LoVo (cell line): ENCODE measurements around the gene NTN5.
"Not testable (repeated sequence)": the region's sequence is repeated elsewhere in the genome, so short reads cannot be mapped to it uniquely, and the experiment has no call there.

Experiments used
- DNase-seq: peaks from one replicate; pipeline ENCODE4 v3.0.0-alpha.2; 2016; ENCODE audit warnings: low spot score

The NTN5 gene

DNA sequence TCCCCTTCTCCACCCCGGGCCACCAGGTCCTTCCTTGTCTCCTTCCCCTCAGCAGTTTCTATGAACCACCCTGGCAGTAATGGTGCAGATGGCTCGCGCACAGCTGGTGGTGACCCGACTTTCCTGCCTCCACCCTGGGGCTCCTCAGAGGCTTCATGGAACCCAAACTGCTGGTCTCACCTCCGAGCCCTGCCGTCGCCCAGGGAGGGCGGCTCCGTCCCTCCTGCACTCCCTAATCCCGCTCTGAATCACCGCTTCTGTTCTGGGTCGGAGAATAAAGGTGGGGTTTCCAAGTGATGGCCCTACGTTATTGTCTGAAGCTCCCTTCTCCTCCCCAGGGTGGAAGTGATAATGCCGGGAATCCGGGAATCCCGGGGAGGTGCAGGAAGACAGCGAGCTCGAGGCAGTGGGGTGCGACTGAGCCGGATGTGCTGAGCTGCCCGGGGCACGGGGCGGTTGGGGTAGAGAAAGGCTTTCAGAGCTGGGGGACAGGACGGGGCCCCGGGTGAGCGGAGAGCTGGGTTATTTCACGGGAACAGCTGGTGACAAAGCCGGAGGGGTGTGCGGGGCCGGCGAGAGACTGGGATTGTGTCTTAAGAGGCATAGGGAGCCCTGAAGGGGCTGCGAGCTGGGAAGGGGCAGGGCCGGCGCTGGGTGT is 23.7 kb upstream of the NTN5 start:
- DNase-seq: peak; percentile 31

DNA sequence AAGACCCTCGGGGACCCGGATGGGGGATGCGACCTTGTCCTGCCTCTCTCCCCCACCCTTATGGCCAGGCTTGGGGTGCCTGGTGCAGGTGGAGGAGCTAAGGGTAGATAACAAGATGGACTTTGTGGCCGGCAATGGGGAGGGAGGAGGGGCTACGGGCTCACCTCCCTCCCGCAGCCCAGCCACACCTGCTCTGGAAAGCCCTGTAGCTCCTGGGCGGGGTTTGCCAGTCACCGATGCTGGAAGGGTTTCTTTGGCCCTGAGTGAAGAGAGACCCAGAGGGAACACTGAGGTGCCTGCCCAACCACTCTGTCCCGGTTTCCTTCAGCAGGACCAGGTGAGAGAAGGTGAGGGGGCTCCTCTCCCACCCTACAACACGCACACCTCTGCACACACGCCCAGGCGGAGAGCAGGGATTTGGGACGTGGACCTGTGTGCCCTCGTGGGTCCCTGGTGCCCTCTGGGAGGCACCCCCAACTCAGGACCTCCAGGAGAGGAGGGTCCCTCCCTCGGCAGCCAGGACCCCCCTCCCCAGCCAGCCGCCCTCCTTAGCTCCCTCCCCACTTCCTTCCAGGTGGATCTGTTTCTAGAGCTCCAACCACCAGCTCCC is 23.0 kb upstream of the NTN5 start, which contains the start of gene FUT2:
FUT2 (plus strand) TSS at position 229 of the 610 bp plus-strand sequence. CDS start 6,986 bp downstream, outside the sequence.
- DNase-seq: peak; percentile 69

DNA sequence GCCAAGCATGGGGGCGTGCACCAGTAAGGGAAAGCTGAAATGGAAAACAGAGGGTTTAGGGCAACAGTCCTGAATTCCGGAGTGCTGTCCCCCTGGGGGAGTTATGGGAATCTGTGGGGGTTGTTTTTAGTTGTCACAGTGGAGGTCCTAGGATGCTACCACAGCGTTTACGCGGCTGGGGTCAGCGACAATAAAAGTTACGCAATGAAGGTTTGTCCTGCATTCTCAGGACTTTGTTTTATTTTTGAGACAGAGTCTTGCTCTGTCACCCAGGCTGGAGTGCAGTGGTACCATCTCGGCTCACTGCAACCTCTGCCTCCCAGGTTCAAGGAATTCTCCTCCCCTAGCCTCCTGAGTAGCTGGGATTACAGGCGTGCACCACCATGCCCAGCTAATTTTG is 20.8 kb upstream of the NTN5 start:
- DNase-seq: not testable (repeated sequence)

DNA sequence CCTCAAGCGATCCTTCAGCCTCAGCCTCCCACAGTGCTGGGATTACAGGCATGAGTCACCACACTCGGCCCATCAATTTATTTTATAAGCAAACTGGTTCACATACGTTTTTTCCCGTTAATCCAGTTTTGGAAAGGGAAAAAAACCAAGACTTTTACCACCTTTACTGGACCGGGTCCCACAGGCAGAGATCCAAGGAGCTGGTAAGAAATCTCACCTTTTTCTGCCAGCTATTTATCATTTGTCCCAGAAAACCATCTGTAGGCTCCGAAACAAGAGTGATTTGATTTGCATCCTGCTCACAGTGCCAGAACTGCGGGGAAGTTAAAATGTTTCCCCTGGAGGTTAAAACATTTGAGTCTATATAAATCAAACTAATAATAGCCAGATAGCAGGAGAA is 16.6 kb upstream of the NTN5 start:
- no peak for DNase-seq

DNA sequence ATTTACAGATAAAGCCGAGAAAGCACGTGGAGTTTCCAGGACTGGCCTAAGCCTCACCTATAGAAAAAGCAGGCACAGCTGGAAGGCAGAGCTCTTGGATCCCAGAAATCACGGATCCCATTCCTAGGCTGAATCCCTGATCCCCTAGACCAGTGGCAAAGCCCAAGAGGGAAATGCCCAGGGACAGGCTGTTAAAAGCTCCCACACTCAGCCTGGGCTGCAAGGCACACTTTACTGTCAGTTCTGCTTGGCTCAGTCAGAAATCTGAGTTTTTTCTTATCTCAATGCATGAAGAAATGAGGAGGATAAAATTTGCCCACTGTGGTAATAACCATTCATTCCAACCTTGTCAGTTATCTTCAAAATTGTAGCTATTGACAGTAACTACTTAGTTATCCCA is 15.0 kb upstream of the NTN5 start:
- no peak for DNase-seq

DNA sequence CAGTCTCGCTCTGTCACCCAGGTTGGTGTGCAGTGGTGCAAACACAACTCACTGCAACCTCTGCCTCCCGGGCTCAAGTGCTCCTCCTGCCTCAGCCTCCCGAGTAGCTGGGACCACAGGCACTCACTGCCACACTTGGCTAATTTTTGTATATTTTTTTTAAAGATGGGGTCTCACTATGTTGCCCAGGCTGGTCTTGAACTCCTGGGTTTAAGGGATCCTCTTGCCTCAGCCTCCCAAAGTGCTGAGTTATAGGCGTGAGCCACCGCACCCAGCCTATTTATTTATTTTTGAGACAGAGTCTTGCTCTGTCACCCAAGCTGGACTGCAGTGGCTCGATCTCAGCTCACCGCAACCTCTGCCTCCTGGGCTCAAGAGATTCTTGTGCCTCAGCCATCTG is 13.8 kb upstream of the NTN5 start:
- not testable (repeated sequence) for DNase-seq

DNA sequence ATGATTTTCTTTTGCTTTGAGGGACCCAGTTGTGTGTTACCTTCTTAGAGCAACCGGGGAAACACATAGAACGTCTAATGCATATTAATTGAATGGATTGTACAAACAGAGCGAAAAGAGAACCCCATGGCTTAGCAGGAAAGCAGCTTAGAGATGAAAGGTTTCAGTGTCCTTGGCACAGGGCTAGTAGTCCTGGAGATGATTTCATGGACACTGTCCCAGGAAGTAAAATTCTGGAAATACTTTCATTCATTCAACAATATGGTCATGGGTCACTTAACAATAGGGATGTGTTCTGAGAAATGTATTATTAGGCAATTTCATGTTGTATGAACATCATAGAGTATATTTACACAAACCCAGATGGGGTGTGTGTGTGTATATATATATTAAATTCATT is 13.3 kb upstream of the NTN5 start:
- DNase-seq: no peak

DNA sequence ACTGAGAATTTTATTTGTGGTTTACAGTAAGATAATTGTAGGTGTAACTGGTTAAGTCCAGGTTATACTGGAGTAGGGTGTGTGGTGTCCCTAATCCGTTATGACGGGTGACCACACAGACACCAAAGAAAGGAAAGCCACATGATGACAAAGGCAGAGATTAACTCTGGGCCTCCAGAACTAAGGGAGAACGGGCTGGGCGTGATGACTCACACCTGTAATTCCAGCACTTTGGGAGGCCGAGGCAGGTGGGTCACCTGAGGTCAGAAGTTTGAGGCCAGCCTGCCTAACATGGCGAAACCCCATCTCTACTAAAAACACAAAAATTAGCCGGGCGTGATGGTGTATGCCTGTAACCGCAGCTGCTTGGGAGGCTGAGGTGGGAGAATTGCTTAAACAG is 12.8 kb upstream of the NTN5 start:
- DNase-seq: peak; percentile 64

DNA sequence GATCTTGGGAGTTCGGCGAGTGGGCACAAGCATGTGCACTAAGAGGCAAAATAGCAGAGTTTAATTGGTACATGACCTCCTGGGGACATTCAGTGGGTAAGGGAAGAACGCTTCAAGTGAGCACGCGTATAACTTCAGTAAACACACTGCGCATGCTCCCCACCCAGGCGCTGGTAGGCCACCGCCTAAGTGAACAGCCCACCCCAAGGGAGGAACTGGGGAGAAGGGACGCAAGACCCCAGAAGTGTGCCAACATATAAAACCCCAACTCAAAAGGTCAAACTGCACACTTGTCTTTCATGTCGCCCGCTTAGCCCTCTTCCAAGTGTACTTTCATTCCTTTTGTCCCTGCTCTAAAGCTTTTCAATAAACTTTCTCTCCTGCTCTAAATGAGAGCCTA is 10.5 kb upstream of the NTN5 start:
- DNase-seq: no peak

DNA sequence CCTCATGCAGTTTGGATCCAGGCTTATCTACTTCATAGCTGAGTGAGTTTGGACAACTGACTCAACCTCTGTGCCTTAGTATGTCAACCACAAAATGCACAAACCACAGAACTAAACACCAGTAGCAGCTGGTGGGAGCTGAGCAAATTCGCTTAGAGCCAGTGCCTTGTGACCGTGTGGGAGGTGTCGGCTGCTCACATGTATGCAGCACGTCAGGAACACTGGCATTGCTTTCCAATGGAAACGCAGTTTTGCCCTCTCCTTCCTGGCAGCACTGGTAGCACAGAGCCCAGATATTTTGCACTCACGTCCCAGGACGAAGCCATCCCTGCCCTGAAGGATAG is 8.3 kb upstream of the NTN5 start:
- DNase-seq: no peak

DNA sequence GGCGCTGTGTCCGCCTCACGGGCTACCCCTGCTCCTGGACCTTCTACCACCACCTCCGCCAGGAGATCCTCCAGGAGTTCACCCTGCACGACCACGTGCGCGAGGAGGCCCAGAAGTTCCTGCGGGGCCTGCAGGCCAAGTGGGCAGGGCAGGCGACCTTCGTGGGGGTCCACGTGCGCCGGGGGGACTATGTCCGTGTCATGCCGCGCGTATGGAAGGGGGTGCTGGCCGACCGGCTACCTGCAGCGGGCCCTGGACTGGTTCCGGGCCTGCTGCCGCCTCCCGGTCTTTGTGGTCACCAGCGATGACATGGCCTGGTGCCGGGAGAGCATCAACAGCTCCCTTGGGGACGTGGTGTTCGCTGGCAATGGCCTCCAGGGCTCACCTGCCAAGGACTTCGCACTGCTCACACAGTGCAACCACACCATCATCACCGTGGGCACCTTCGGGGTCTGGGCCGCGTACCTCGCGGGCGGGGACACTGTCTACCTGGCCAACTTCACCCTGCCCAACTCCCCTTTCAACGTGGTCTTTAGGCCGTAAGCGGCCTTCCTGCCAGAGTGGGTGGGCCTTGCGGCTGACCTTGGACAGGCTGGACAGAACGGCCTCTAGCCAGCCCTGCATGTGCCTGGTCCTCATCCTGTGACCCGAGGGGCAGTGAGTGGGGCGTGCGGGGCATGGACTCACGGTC is 7.8 kb upstream of the NTN5 start:
- no peak for DNase-seq

DNA sequence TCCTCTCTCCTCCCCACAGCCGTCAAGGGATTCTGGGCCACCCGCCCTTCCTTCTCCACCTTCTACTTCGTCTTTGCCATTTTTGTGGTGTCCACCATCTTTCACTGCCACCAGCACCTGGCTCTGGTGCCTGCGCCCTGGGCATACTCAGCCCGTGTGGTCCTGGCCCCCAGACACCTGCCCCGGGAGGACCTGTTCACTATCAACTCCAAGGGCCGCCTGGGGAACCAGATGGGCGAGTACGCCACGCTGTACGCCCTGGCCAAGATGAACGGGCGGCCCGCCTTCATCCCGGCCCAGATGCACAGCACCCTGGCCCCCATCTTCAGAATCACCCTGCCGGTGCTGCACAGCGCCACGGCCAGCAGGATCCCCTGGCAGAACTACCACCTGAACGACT is 7.2 kb upstream of the NTN5 start:
- DNase-seq: not testable (repeated sequence)

DNA sequence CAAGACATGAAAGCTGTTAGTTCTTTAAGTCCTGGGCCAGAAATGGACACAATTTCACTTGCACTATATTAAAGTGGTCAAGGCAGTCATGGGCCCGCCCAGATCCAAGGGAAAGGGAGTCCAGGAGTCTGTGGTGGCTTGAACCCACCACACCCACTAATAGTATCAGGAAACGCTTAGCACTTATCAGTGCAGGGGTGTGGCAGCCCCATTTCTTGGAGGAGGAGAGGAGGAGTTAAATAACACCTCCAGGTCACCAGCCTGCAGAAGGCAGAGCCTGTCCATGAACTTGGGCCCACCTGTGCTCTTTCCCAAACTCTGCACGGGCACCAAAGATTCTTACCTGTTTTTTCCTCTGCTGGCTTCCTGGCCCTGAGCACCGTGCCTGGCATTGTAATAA is 5.4 kb upstream of the NTN5 start:
- DNase-seq: peak; percentile 56

DNA sequence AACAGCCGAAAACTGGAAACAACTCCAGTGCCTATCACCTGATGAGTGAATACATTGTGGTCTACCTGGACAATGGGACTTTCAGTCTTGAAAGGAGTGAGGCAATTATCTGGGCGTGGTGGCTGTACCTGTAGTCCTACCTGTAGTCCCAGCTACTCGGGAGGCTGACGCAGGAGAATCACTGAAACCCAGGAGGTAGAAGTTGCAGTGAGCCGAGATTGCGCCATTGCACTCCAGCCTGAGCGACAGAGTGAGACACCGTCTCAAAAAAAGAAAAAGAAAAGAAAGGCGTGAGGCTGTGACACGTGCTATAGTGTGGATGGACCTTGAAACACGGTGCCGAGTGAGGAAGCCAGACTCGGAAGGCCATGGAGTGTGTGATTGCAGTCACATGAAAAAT is 4.1 kb upstream of the NTN5 start:
- DNase-seq: no peak

DNA sequence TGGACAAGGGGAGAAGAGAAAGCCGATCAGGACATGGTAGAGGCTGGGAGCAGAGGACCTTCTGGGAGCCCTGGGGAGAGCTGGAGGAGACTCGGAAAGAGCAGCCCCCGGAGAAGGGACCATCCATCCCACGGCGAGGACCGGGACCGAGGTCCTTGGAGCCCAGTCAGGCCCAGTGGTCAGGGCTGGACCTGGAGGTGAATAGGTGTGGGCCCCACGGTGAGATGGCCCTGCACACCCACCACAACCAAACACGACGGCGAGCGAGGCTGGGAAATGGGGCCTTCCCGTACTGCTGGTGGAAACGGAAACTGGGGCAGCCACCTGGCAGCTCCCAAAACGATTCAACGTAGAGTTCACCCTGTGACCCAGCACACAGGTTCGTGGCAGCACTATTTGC is 3.7 kb upstream of the NTN5 start:
- DNase-seq: no peak

DNA sequence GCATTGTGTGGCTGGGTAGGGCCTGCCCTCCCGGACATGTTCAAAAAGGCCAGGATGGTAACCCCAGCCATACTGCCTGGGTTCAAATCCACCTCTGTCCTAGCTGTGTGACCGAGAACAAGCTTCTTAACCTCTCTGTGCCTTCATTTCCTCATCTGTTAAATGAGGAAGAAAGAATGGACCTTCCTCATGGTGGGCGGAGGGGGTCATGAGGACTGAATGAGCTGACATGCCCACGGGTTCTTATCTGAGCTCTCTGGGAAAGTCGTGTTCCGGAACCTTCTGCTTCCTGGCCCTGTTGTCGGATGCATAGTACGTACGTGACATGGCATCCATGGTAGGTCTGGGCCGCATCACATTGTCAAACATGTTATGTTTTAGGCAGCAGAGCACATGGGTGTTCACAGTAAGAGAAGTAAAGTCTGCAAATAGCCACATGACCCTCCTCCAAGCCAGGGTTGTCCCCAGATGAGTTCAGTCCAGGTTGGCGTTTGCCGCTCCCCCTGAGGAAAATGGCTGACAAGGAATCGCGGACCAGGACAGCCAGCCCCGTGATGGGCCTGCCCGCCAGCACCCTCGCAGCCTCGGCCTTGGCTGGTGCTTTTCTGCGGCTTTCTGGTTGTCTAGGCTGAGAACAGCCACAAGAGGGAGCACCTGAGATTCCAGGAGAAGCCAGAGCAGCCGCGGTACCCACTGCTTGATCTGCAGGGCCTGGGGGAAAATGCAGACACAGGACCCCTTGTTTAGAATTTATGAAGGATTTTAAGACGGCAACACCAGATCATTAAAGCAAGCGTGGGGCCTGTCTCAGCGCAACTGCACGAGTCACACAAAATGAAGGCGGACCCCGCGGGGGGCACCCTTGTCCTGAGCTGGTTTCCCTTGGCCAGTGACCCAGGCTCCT is 2.4 kb upstream of the NTN5 start:
- peak; percentile 77 for DNase-seq

DNA sequence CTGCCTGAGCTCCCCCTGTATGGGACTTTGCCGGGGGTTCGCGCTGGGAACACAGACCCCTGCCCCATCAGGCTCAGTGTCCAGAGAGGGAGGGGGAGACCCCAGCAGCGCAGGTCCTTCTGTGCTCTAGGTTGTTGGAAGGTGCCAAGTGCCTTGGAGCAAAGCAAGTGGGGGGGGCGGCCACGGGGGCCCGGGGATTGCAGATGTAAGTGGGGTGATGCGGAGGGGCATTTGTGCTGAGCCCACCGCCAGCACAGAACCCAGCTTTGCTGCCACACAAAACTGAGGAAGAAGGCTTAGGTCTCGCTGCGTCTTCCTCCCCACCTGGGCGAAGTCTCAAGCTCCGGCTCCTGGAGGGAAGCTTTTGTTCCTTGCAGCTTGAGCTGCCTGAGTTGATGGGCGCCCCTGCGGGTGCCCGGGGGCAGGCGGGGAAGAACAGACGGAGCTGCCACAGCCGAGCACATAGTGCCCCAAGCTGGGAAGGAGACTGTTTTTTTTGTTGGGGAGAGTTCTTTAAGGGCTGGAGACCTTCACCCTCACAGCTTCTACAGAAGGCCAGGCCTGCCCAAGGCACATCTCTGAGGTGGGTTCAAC is 1.5 kb upstream of the NTN5 start:
- no peak for DNase-seq

DNA sequence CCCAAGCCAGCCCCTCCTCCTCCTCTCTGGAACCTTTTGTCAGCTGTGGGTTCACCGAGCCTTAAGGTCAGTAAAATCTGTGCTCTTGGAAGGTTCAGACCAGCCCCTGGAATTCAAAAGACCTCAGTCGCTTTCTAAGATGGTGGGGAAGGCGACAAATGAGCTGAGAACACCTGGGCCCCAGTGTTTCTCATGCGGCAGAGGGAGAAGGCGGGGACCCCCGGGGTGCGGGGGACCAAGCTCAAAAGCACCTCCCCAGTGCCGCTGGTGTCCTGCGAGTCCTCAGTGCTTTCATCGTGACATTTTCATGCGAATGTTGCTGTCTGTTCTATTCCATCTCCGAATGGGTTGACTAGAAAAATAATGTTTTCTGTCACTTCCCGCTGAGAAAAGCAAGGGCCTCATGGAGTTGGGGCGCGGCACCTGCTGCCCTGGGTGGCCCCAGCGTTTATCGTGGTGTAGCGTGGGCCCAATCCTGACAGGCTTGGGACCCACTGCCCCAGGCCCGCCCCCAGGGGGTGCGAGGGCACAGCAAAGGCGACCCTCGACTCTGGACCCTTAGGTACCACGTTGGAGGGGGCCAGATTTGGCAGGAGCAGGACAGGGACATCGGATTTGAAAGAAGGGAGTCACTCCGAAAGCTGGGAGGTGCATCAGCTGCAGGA is 751 bp upstream of the NTN5 start:
- DNase-seq: no peak

DNA sequence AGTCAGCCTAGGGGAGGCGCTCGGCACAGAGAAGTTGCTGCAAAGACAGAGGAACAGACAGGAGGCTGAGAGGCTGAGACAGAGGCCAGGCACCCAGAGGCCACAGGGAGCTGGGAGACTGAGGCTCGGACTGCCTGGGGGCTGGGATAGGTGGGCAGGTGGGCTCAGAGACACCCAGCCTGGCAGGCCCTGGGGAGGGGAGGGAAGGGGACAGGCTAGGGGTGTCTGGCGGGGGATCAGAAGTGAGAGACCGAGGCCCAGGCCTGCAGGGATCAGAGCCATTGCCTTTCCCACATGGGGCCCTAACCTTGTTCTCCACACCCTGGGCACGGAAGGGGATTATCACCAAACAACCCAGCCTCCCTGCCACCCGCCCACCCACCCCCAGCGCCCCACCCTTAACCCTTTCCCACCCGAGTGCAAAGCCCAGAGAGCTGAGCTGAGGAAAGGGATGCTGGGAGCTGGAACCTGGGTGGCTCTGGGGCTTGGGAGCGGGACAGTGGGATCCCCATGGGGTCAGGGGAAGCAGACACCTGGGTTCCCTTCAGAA is 1.3 kb downstream of the NTN5 start:
- no peak for DNase-seq

DNA sequence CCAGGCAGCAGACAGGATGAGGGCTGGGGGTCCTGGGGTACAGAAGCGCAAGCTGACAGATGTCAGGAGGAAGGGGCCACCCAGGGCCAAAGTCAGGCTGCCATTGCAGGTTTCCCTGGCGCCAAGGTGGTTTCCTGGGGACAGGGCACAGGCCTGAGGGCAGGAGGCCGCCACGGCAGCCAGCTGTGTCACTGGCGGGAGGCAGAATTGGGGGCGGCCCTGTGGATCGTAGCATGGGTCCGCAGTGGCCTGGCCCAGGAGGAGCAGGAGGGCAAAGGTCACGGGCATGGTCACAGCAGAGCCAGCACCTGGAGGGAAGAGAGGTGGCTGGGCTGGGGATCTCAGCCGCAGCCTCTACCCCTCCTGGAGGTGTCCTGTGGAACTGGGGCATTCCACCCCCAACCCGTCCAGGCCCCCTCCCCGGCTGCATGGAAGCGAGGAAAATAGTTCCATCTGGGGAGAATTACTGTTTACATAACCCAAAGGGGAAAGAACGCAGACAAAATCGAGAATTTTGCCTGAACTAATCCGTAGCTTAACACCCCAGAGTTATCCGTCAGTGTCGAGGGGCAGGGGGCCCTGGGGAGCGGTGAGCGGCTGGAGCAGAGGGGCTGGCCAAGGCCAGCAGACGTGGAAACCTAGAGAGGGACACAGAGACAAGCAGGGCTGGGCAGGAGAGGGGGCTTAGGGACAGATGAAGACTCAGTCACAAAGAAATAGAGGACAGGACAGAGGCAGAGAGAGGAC is 1.9 kb downstream of the NTN5 start:
- no peak for DNase-seq
